Subcutaneous abdominal adipose tissue (tissue), 5 donors: Measurements from ENCODE around the gene GOLT1A.

Source experiments
- H3K27ac ChIP-seq: one replicate; pipeline ENCODE4 v1.7.0; 2013; ENCODE audit warnings: low read depth, mild to moderate bottlenecking, inconsistent platforms, low read length, moderate library complexity
- H3K27me3 ChIP-seq, 5 donors: one replicate each; pipeline ENCODE4 v1.7.0; 2013; ENCODE audit warnings: low read length in 5 of 5, inconsistent platforms in 1 of 5; ENCODE audit not compliant: control insufficient read depth in 5 of 5, insufficient read depth in 4 of 5
- H3K36me3 ChIP-seq, 5 donors: one replicate each; pipeline ENCODE4 v1.7.0; 2013; ENCODE audit warnings: low read length in 5 of 5; ENCODE audit not compliant: control insufficient read depth in 5 of 5, insufficient read depth in 5 of 5
- H3K4me1 ChIP-seq, 5 donors: one replicate each; pipeline ENCODE4 v1.7.0; 2013; ENCODE audit warnings: low read length in 5 of 5, mild to moderate bottlenecking in 3 of 5, moderate library complexity in 1 of 5; ENCODE audit not compliant: control insufficient read depth in 5 of 5, insufficient read depth in 5 of 5
- H3K4me3 ChIP-seq, 5 donors: one replicate each; pipeline ENCODE4 v1.7.0; 2013; ENCODE audit warnings: low read length in 5 of 5, low read depth in 1 of 5
- H3K9ac ChIP-seq, 5 donors: one replicate each; pipeline ENCODE4 v1.7.0; 2013; ENCODE audit warnings: low read length in 5 of 5, mild to moderate bottlenecking in 4 of 5, moderate library complexity in 3 of 5
- H3K9me3 ChIP-seq, 5 donors: one replicate each; pipeline ENCODE4 v1.7.0; 2013; ENCODE audit warnings: low read length in 5 of 5; ENCODE audit not compliant: control insufficient read depth in 5 of 5
- donor health status: healthy.
- donor health status: healthy.
- donor health status: healthy.
- donor health status: healthy.
- donor health status: healthy.

GOLT1A gene

GRCh38 chr1:204230211-204230610 lies 16.4 kb upstream of the GOLT1A start:
- Histone ChIP-seq H3K4me1 (peaks cover 2 to 12% (median 10%) of the 10 kb centered on the region in 5 donors), H3K27me3 (no peaks in the 10 kb centered on the region), H3K9ac (no peak overlapping the region), H3K4me3 (no peak overlapping the region), H3K36me3 (peaks cover 0 to 4% (median 0%) of the 10 kb centered on the region in 5 donors), H3K9me3 (no peaks in the 10 kb centered on the region), H3K27ac (no peak overlapping the region)

GRCh38 chr1:204228896-204229295 lies 15.1 kb upstream of the GOLT1A start:
- Histone ChIP-seq H3K27ac (no peak overlapping the region), H3K27me3 (no peaks in the 10 kb centered on the region), H3K9me3 (no peaks in the 10 kb centered on the region), H3K4me3 (no peak overlapping the region), H3K4me1 (peaks cover 2 to 12% (median 10%) of the 10 kb centered on the region in 5 donors), H3K36me3 (peaks cover 0 to 4% (median 0%) of the 10 kb centered on the region in 5 donors), H3K9ac (no peak overlapping the region)

GRCh38 chr1:204227996-204228785 lies 14.4 kb upstream of the GOLT1A start:
- no peak overlapping the region for H3K27ac ChIP-seq
- H3K4me1 ChIP-seq: peaks cover 2 to 12% (median 10%) of the 10 kb centered on the region in 5 donors
- no peaks in the 10 kb centered on the region for H3K9me3 ChIP-seq
- no peak overlapping the region for H3K9ac ChIP-seq
- H3K4me3 ChIP-seq: no peak overlapping the region
- no peaks in the 10 kb centered on the region for H3K27me3 ChIP-seq
- peaks cover 0 to 4% (median 0%) of the 10 kb centered on the region in 5 donors for H3K36me3 ChIP-seq

- Histone ChIP-seq H3K36me3 (peaks cover 0 to 4% (median 0%) of the 10 kb centered on the region in 5 donors), H3K9me3 (no peaks in the 10 kb centered on the region), H3K4me1 (peaks cover 2 to 12% (median 10%) of the 10 kb centered on the region in 5 donors), H3K9ac (no peak overlapping the region), H3K27me3 (no peaks in the 10 kb centered on the region), H3K27ac (no peak overlapping the region), H3K4me3 (no peak overlapping the region)
These were observed 13.6 kb upstream of the GOLT1A start for GRCh38 chr1:204227351-204227750.

- Histone ChIP-seq H3K36me3 (peaks cover 0 to 5% (median 0%) of the 10 kb centered on the region in 5 donors), H3K4me1 (peaks cover 2 to 12% (median 10%) of the 10 kb centered on the region in 5 donors), H3K9ac (no peak overlapping the region), H3K9me3 (no peaks in the 10 kb centered on the region), H3K4me3 (no peak overlapping the region), H3K27me3 (no peaks in the 10 kb centered on the region), H3K27ac (no peak overlapping the region)
These were observed 12.3 kb upstream of the GOLT1A start for GRCh38 chr1:204225841-204226735.

DNA sequence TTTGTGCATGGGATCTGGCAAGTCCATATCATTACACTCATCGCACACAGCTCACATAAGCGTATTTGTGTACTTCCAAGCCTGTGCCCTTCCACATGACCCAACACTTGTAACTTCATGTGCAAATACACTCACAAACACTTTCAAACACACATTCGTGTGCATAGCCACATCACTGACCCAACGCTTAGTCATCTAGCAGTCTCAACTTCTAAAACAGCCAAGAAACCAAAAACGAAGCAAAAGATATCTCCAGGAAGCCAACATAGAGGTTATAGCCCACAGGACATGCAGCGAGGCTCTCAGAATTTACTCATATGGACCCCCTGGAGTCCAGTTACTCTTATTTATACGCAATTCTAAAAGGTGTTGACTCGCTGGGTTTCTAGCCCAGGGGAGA lies 10.9 kb upstream of the GOLT1A start:
- Histone ChIP-seq H3K4me1 (peaks cover 2 to 23% (median 19%) of the 10 kb centered on the region in 5 donors), H3K27me3 (no peaks in the 10 kb centered on the region), H3K4me3 (no peak overlapping the region), H3K27ac (no peak overlapping the region), H3K36me3 (peaks cover 0 to 5% (median 0%) of the 10 kb centered on the region in 5 donors), H3K9ac (no peak overlapping the region), H3K9me3 (no peaks in the 10 kb centered on the region)

GRCh38 chr1:204223129-204223860 lies 9.5 kb upstream of the GOLT1A start:
- Histone ChIP-seq H3K36me3 (peaks cover 0 to 5% (median 0%) of the 10 kb centered on the region in 5 donors), H3K9me3 (no peaks in the 10 kb centered on the region), H3K4me3 (no peak overlapping the region), H3K4me1 (peaks cover 2 to 25% (median 21%) of the 10 kb centered on the region in 5 donors), H3K27ac (no peak overlapping the region), H3K9ac (no peak overlapping the region), H3K27me3 (no peaks in the 10 kb centered on the region)

GRCh38 chr1:204222764-204223055 lies 8.9 kb upstream of the GOLT1A start:
- Histone ChIP-seq H3K27me3 (no peaks in the 10 kb centered on the region), H3K9ac (no peak overlapping the region)

DNA sequence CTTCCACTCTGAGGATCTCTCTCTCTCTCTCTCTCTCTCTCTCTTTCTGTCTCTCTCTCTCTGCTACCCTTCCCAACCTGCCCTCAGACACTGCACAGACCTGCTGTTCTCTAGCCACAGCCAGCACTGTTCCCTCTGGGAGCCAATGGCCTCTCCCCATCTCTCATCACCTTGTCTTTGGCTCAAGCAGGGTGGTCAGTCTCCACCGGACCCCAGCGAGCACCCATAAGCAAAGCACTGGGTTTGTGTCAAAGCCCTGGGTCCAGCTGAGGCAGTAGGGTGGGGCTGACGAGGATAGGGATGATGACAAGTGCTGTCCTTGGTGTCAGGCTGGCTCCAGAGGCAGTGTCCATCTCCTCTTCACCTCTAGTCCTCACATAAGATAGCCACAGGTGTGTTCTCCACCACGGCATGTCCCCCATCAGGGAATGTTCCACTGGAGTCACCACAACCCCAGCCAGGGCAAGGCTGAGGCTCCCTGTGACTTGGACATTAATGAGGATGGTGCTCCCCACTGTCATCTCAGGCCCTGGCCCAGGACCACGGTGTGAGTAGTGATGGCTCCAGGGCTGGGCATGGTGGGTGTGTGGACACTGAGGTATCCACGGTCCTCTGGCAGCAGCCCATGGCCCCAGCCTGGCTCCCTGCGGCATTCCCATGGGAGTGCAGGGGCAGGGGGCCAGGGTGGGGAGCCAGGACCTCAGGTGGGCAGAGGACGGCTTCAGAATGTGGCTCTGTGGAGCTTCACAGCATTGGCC lies 8.4 kb upstream of the GOLT1A start:
- Histone ChIP-seq H3K9ac (no peak overlapping the region), H3K27ac (no peak overlapping the region), H3K4me3 (no peak overlapping the region), H3K36me3 (peaks cover 0 to 2% (median 0%) of the 10 kb centered on the region in 5 donors), H3K9me3 (no peaks in the 10 kb centered on the region), H3K4me1 (peaks cover 2 to 25% (median 21%) of the 10 kb centered on the region in 5 donors), H3K27me3 (no peaks in the 10 kb centered on the region)

More at GRCh38 chr1:204222764-204223055, 8.9 kb upstream of the GOLT1A start:
- Histone ChIP-seq H3K4me3 (no peak overlapping the region), H3K36me3 (peaks cover 0 to 2% (median 0%) of the 10 kb centered on the region in 5 donors), H3K4me1 (peaks cover 2 to 25% (median 21%) of the 10 kb centered on the region in 5 donors), H3K9me3 (no peaks in the 10 kb centered on the region), H3K27ac (no peak overlapping the region)
